Right atrium auricular region (tissue), 2 donors: Measurements from ENCODE around the gene DOK5. TPM values are rescaled to one million over a fixed set of nuclear protein-coding genes. Genes with fewer than 3 reads are reported as not detected.

Source experiments
- DNase-seq: peaks from one replicate; pipeline ENCODE4 v3.0.0-alpha.2; 2019; ENCODE audit warnings: low spot score
- H3K27ac ChIP-seq, 2 donors: fragments of 200-600 bp; sonication (generic); 1 replicate in 1 of 2; 2 replicates in 1 of 2; pipeline ENCODE4 v1.5.1; 2016 to 2019
- H3K27me3 ChIP-seq, 2 donors: fragments of 200-600 bp; sonication (generic); one replicate each; pipeline versions ENCODE4 v1.5.1 to v1.6.0; 2017 to 2019
- H3K36me3 ChIP-seq: fragments of 200-600 bp; sonication (generic); one replicate; pipeline ENCODE4 v1.5.1; 2016
- H3K4me1 ChIP-seq, 2 donors: fragments of 200-600 bp; sonication (generic); one replicate each; pipeline versions ENCODE4 v1.5.1 to v1.6.0; 2017 to 2019
- H3K4me3 ChIP-seq, 2 donors: fragments of 200-600 bp; sonication (generic); 1 replicate in 1 of 2; 2 replicates in 1 of 2; pipeline ENCODE4 v1.5.1; 2017 to 2019; ENCODE audit warnings: mild to moderate bottlenecking in 1 of 2, moderate library complexity in 1 of 2
- H3K9me3 ChIP-seq, 2 donors: fragments of 200-600 bp; sonication (generic); one replicate each; pipeline ENCODE4 v1.5.1; 2019
- total RNA-seq, 2 donors: library from RNA; depleted of rRNA; stranded (reverse); fragments of >200 nt; gene quantifications; one replicate each; pipeline ENCODE4 v1.1.0, GENCODE V29; 2016
- TF ChIP-seq, protein P1 (sequence below), 2 donors: fragments of 200-600 bp; sonication (generic); IDR thresholded peaks; one replicate each; pipeline ENCODE4 v1.5.1; 2019; ENCODE audit warnings: antibody characterized with exemption in 2 of 2

Gene DOK5
- total RNA-seq, 2 donors from 2014 or later = 11.6 to 16.9 TPM

DNA sequence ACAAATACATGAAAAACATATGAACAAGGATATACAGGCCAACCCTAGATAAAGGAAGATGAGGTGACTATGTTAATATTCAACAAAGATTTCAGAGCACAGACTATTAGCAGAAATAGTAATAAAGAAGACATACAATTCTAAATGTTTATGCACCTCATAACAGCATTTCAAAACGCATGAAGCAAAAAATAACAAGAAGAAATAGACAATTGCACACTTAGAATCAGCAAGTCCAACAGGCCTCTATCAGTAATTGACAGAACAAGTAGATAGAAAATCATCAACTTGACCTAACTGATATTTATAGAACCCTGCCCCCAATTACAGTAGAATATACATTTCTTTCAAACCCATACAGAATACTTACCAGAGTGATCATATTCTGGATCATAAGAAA lies 11.4 kb upstream of the DOK5 start:
- H3K36me3 ChIP-seq = no peaks in the 10 kb centered on the region
- TF ChIP-seq, protein P1, sequence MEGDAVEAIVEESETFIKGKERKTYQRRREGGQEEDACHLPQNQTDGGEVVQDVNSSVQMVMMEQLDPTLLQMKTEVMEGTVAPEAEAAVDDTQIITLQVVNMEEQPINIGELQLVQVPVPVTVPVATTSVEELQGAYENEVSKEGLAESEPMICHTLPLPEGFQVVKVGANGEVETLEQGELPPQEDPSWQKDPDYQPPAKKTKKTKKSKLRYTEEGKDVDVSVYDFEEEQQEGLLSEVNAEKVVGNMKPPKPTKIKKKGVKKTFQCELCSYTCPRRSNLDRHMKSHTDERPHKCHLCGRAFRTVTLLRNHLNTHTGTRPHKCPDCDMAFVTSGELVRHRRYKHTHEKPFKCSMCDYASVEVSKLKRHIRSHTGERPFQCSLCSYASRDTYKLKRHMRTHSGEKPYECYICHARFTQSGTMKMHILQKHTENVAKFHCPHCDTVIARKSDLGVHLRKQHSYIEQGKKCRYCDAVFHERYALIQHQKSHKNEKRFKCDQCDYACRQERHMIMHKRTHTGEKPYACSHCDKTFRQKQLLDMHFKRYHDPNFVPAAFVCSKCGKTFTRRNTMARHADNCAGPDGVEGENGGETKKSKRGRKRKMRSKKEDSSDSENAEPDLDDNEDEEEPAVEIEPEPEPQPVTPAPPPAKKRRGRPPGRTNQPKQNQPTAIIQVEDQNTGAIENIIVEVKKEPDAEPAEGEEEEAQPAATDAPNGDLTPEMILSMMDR (IDR thresholded peaks at IDR 0.05) = no peak
- no peaks in the 10 kb centered on the region for H3K4me1 ChIP-seq
- no peaks in the 10 kb centered on the region for H3K9me3 ChIP-seq
- no peaks in the 10 kb centered on the region for H3K27me3 ChIP-seq
- H3K4me3 ChIP-seq = no peak overlapping the region
- H3K27ac ChIP-seq = no peak overlapping the region
- DNase-seq = no peak

- no peaks in the 10 kb centered on the region for H3K27me3 ChIP-seq
- no peak for DNase-seq
- no peak overlapping the region for H3K27ac ChIP-seq
- H3K4me1 ChIP-seq = no peaks in the 10 kb centered on the region
- H3K9me3 ChIP-seq = no peaks in the 10 kb centered on the region
- TF ChIP-seq, protein P1 (IDR thresholded peaks at IDR 0.05) = no peak
- no peaks in the 10 kb centered on the region for H3K36me3 ChIP-seq
- no peak overlapping the region for H3K4me3 ChIP-seq
Measured at GRCh38 chr20:54466127-54466526, 9.3 kb upstream of the DOK5 start.

DNA sequence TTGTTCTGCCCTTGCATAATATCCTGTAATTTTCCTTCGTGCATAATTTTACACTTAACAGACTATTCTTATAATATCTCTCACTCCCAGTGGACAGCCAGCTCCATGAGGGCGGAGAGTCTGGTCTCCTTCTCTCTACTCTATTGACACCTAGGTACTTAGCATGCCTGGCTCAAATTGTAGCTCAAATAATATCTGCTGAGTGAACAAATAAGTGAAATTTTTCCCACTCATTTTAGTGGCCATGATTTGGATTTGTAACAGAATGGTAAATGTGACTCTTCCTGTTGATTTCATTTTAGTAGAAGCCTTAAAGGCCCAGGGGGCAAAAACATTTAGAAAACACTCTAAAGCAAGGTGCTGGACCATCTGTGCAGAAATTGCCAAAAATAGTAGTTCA lies 7.8 kb upstream of the DOK5 start:
- Histone ChIP-seq H3K27ac (peak overlapping the region in 1 of 2 donors; percentile 35), H3K4me1 (no peaks in the 10 kb centered on the region), H3K9me3 (no peaks in the 10 kb centered on the region), H3K27me3 (no peaks in the 10 kb centered on the region), H3K4me3 (no peak overlapping the region), H3K36me3 (no peaks in the 10 kb centered on the region)
- TF ChIP-seq, protein P1 (IDR thresholded peaks at IDR 0.05) = no peak
- DNase-seq = no peak

GRCh38 chr20:54468082-54468481 lies 7.3 kb upstream of the DOK5 start:
- Histone ChIP-seq H3K27ac (no peak overlapping the region), H3K9me3 (no peaks in the 10 kb centered on the region), H3K4me3 (no peak overlapping the region), H3K36me3 (no peaks in the 10 kb centered on the region), H3K4me1 (no peaks in the 10 kb centered on the region), H3K27me3 (no peaks in the 10 kb centered on the region)
- DNase-seq = no peak
- TF ChIP-seq, protein P1 (IDR thresholded peaks at IDR 0.05) = no peak

DNA sequence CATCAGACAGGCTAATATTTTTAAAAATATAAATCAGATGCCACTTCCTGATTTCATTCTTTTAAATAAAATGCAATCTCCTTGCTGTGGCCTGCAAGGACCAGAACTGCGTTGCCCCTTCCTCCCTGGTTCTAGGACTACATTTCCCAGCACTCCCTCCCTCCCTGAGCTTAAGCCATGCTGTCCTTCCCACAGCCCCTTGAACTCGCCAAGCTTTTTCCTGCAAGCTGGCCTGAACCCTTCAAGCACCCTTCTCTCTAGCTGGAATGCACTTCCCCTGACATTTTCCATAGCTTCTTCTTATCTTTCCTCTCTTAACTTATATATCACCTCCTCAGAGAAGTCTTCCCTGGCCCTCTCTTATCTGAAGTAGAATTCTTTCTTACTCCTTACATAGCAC lies 6.1 kb upstream of the DOK5 start:
- H3K27ac ChIP-seq = peak overlapping the region in 1 of 2 donors; percentile 66
- TF ChIP-seq, protein P1 (IDR thresholded peaks at IDR 0.05) = no peak
- no peak for DNase-seq
- H3K36me3 ChIP-seq = no peaks in the 10 kb centered on the region
- H3K27me3 ChIP-seq = no peaks in the 10 kb centered on the region
- no peaks in the 10 kb centered on the region for H3K4me1 ChIP-seq
- H3K4me3 ChIP-seq = no peak overlapping the region
- no peaks in the 10 kb centered on the region for H3K9me3 ChIP-seq

- DNase-seq = no peak
- H3K36me3 ChIP-seq = no peaks in the 10 kb centered on the region
- no peaks in the 10 kb centered on the region for H3K4me1 ChIP-seq
- no peak overlapping the region for H3K4me3 ChIP-seq
- H3K27ac ChIP-seq = peak overlapping the region; percentile 42 to 66
- TF ChIP-seq, protein P1 (IDR thresholded peaks at IDR 0.05) = no peak
- H3K27me3 ChIP-seq = no peaks in the 10 kb centered on the region
- H3K9me3 ChIP-seq = no peaks in the 10 kb centered on the region
Measured at GRCh38 chr20:54469952-54470351, 5.4 kb upstream of the DOK5 start.
